PC-3 (cell line): ENCODE data around the gene DCUN1D1.

Source experiments
- EZH2 ChIP-seq: fragments of 300-600 bp; sonication (generic); IDR thresholded peaks from one replicate; pipeline ENCODE4 v1.6.1; 2017; ENCODE audit warnings: antibody characterized with exemption, mild to moderate bottlenecking, low read length; ENCODE audit not compliant: unreplicated experiment
- EZH2phosphoT487 ChIP-seq: fragments of 300-600 bp; sonication (generic); IDR thresholded peaks from 2 replicates; pipeline ENCODE4 v1.6.1; 2018; ENCODE audit warnings: mild to moderate bottlenecking, antibody characterized with exemption, low read length, borderline replicate concordance
- TF ChIP-seq, protein P1 (sequence below): fragments of 300-600 bp; sonication (generic); conservative IDR thresholded peaks from 2 replicates; pipeline ENCODE4 v1.5.1; 2017; ENCODE audit warnings: antibody characterized with exemption, low read depth, mild to moderate bottlenecking, low read length

DNA sequence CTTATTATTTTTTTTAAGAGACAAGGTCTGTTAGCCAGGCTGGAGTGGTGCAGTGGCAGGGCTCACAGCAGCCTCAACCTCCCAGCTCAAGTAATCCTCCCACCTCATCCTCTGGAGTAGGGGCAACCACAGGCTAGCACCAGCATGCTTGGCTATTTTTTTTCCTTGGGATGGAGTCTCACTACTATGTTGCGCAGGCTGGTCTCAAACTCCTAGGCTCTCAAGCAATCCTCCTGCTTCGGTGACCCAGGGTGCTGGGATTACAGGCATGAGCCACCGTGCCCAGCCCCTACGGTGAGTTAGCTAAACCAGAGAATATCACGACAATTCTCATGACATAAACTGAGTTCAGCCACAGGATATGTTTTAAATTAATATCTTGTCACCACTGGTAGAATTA is 2.0 kb downstream of the DCUN1D1 start:
- TF ChIP-seq, protein P1, sequence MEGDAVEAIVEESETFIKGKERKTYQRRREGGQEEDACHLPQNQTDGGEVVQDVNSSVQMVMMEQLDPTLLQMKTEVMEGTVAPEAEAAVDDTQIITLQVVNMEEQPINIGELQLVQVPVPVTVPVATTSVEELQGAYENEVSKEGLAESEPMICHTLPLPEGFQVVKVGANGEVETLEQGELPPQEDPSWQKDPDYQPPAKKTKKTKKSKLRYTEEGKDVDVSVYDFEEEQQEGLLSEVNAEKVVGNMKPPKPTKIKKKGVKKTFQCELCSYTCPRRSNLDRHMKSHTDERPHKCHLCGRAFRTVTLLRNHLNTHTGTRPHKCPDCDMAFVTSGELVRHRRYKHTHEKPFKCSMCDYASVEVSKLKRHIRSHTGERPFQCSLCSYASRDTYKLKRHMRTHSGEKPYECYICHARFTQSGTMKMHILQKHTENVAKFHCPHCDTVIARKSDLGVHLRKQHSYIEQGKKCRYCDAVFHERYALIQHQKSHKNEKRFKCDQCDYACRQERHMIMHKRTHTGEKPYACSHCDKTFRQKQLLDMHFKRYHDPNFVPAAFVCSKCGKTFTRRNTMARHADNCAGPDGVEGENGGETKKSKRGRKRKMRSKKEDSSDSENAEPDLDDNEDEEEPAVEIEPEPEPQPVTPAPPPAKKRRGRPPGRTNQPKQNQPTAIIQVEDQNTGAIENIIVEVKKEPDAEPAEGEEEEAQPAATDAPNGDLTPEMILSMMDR: no peak
- TF ChIP-seq EZH2 (no peak), EZH2phosphoT487 (no peak)
